Gastroesophageal sphincter (tissue), 4 donors: ENCODE measurements around the gene SCGB3A2. TPM values are rescaled to one million over a fixed set of nuclear protein-coding genes. Genes with fewer than 3 reads are reported as not detected.

ENCODE experiments used
- ATAC-seq: fragments of 150-250 bp; one replicate; pipeline ENCODE4 v1.9.1; 2016; ENCODE audit warnings: mild to moderate bottlenecking, moderate library complexity
- H3K27ac ChIP-seq, 4 donors: fragments of 200-600 bp; sonication (generic) in 3 of 4; 1 replicate in 3 of 4; 2 replicates in 1 of 4; pipeline ENCODE4 v1.5.1; 2016 to 2019
- H3K27me3 ChIP-seq: fragments of 200-600 bp; sonication (generic); one replicate; pipeline ENCODE4 v1.5.1; 2019
- H3K36me3 ChIP-seq, 2 donors: fragments of 200-600 bp; sonication (generic); one replicate each; pipeline ENCODE4 v1.5.1; 2019; ENCODE audit warnings: control low read depth in 1 of 2
- H3K4me1 ChIP-seq, 3 donors: fragments of 200-600 bp; sonication (generic); 1 replicate in 2 of 3; 2 replicates in 1 of 3; pipeline ENCODE4 v1.5.1; 2016 to 2019; ENCODE audit warnings: control low read depth in 2 of 3
- H3K4me3 ChIP-seq, 2 donors: fragments of 200-600 bp; sonication (generic); one replicate each; pipeline ENCODE4 v1.5.1; 2019; ENCODE audit warnings: mild to moderate bottlenecking in 1 of 2, moderate library complexity in 1 of 2
- H3K9me3 ChIP-seq, 3 donors: fragments of 200-600 bp; sonication (generic); one replicate each; pipeline ENCODE4 v1.5.1; 2017 to 2019; ENCODE audit warnings: control low read depth in 2 of 3
- CTCF ChIP-seq, 4 experiments: fragments of 200-600 bp in 2 of 4; fragments of 450-650 bp in 2 of 4; sonication (generic) in 1 of 4; IDR thresholded peaks; one replicate each; pipeline ENCODE4 v1.5.1; 2017 to 2019; ENCODE audit warnings: antibody characterized with exemption in 4 of 4, mild to moderate bottlenecking in 2 of 4, moderate library complexity in 2 of 4
- EP300 ChIP-seq: sonication (generic); formaldehyde crosslinking; IDR thresholded peaks from one replicate; pipeline ENCODE4 v1.6.1; 2017; ENCODE audit warnings: antibody characterized with exemption, mild to moderate bottlenecking
- POLR2A ChIP-seq, 2 donors: fragments of 450-650 bp; IDR thresholded peaks; one replicate each; pipeline ENCODE4 v1.6.1; 2017; ENCODE audit warnings: antibody characterized with exemption in 2 of 2, mild to moderate bottlenecking in 2 of 2, moderate library complexity in 1 of 2
- POLR2AphosphoS5 ChIP-seq: sonication (generic); formaldehyde crosslinking; IDR thresholded peaks from one replicate; pipeline ENCODE4 v1.6.1; 2017; ENCODE audit warnings: antibody characterized with exemption
- WGBS, 2 donors: methylation state at CpG; one replicate each; pipeline ENCODE4 v1.1.5; 2018; ENCODE audit warnings: low coverage in 1 of 2; 5-methylcytosine and 5-hydroxymethylcytosine counted together
- total RNA-seq, 4 donors: library from RNA; depleted of rRNA; stranded (reverse); fragments of >200 nt; gene quantifications; one replicate each; pipeline ENCODE4 v1.1.0, GENCODE V29; 2016

Gene SCGB3A2
- not detected for total RNA-seq

GRCh38 chr5:147878066-147878759, at the start of gene SCGB3A2:
SCGB3A2 (plus strand) TSS chr5:147878711; CDS start chr5:147878804, 93 bp downstream.
- TF ChIP-seq EP300 (no peak), POLR2AphosphoS5 (no peak), CTCF (IDR thresholded peaks at IDR 0.05) (no peak), POLR2A (IDR thresholded peaks at IDR 0.05) (no peak)
- H3K4me3 ChIP-seq, result no peak within 1 kb of the TSS
- no peaks in the 10 kb centered on the region for H3K36me3 ChIP-seq

GRCh38 chr5:147830035-147830434, 48.5 kb upstream of the SCGB3A2 start:
- no peak overlapping the region for H3K4me3 ChIP-seq
- H3K36me3 ChIP-seq, result no peaks in the 10 kb centered on the region
- H3K27ac ChIP-seq, result no peak overlapping the region
- no peaks in the 10 kb centered on the region for H3K9me3 ChIP-seq
- no peak for ATAC-seq
- H3K27me3 ChIP-seq, result no peaks in the 10 kb centered on the region
- no peak for TF ChIP-seq POLR2AphosphoS5
- no peak for TF ChIP-seq POLR2A (IDR thresholded peaks at IDR 0.05)
- no peak for TF ChIP-seq EP300
- TF ChIP-seq CTCF (IDR thresholded peaks at IDR 0.05), result no peak
- no peaks in the 10 kb centered on the region for H3K4me1 ChIP-seq

More at GRCh38 chr5:147878066-147878759, at the start of gene SCGB3A2:
- ATAC-seq, result no peak
- no peak within 1 kb of the TSS for H3K27ac ChIP-seq
- 50 to 59% methylated on average over 2 of the region's 2 CpGs for WGBS, 2 donors
- H3K4me1 ChIP-seq, result no peaks in the 10 kb centered on the region
- H3K27me3 ChIP-seq, result no peaks in the 10 kb centered on the region
- H3K9me3 ChIP-seq, result no peaks in the 10 kb centered on the region

- no peaks in the 10 kb centered on the region for H3K4me1 ChIP-seq
- no peaks in the 10 kb centered on the region for H3K36me3 ChIP-seq
- ATAC-seq, result no peak
- no peak for TF ChIP-seq POLR2AphosphoS5
- TF ChIP-seq EP300, result no peak
- TF ChIP-seq POLR2A (IDR thresholded peaks at IDR 0.05), result no peak
- no peak for TF ChIP-seq CTCF (IDR thresholded peaks at IDR 0.05)
- H3K27ac ChIP-seq, result no peak within 1 kb of the TSS
- no peaks in the 10 kb centered on the region for H3K9me3 ChIP-seq
- H3K27me3 ChIP-seq, result no peaks in the 10 kb centered on the region
- H3K4me3 ChIP-seq, result no peak within 1 kb of the TSS
- WGBS, 2 donors, result 92% methylated on average over 3 of the region's 3 CpGs; no CpG with 5 or more reads in 1 of the 2 donors
Observed at GRCh38 chr5:147831465-147831864, 47.0 kb upstream of the SCGB3A2 start, which contains the start of gene SPINK1. SPINK1 (minus strand) TSS chr5:147831671; CDS start chr5:147831577, 94 bp downstream.

GRCh38 chr5:147832541-147832940, 46.0 kb upstream of the SCGB3A2 start:
- ATAC-seq, result no peak
- Histone ChIP-seq H3K4me3 (no peak overlapping the region), H3K4me1 (no peaks in the 10 kb centered on the region), H3K36me3 (no peaks in the 10 kb centered on the region), H3K27me3 (no peaks in the 10 kb centered on the region), H3K27ac (no peak overlapping the region), H3K9me3 (no peaks in the 10 kb centered on the region)
- WGBS, 2 donors, result 60 to 100% methylated on average over 1 of the region's 1 CpG
- TF ChIP-seq POLR2AphosphoS5, result no peak
- no peak for TF ChIP-seq EP300
- no peak for TF ChIP-seq CTCF (IDR thresholded peaks at IDR 0.05)
- no peak for TF ChIP-seq POLR2A (IDR thresholded peaks at IDR 0.05)

GRCh38 chr5:147835386-147835798, 43.1 kb upstream of the SCGB3A2 start:
- Histone ChIP-seq H3K27me3 (no peaks in the 10 kb centered on the region), H3K9me3 (no peaks in the 10 kb centered on the region), H3K4me1 (no peaks in the 10 kb centered on the region), H3K27ac (no peak overlapping the region), H3K4me3 (no peak overlapping the region), H3K36me3 (no peaks in the 10 kb centered on the region)
- WGBS, 2 donors, result 0 to 9% methylated on average over 2 of the region's 2 CpGs
- TF ChIP-seq POLR2A (IDR thresholded peaks at IDR 0.05), result no peak
- no peak for TF ChIP-seq EP300
- no peak for TF ChIP-seq CTCF (IDR thresholded peaks at IDR 0.05)
- no peak for TF ChIP-seq POLR2AphosphoS5
- ATAC-seq, result no peak
